Mesenchymal stem cell (in vitro differentiated cells and primary cell): Measurements from ENCODE around the gene SNCAIP.

Experiments used
- DNase-seq: peaks from one replicate; pipeline ENCODE4 v3.0.0-alpha.2; 2013
- H2AFZ ChIP-seq: one replicate; pipeline ENCODE4 v1.6.1; 2013; ENCODE audit warnings: low read depth, mild to moderate bottlenecking, control low read depth, inconsistent platforms, low read length, moderate library complexity
- H2AK5ac ChIP-seq: 2 replicates; pipeline ENCODE4 v1.6.1; 2013; ENCODE audit warnings: low read length, moderate library complexity, mild to moderate bottlenecking, inconsistent platforms; ENCODE audit not compliant: severe bottlenecking
- H2BK120ac ChIP-seq: one replicate; pipeline ENCODE4 v1.6.1; 2013; ENCODE audit warnings: low read depth, mild to moderate bottlenecking, inconsistent platforms, low read length, moderate library complexity
- H2BK12ac ChIP-seq, 2 experiments: one replicate each; pipeline ENCODE4 v1.6.1; 2013; ENCODE audit warnings: inconsistent platforms in 2 of 2, low read length in 2 of 2, mild to moderate bottlenecking in 2 of 2, moderate library complexity in 2 of 2, control low read depth in 1 of 2
- H2BK15ac ChIP-seq: one replicate; pipeline ENCODE4 v1.6.1; 2013; ENCODE audit warnings: mild to moderate bottlenecking, low read depth, inconsistent platforms; ENCODE audit not compliant: poor library complexity, severe bottlenecking
- H2BK5ac ChIP-seq: 2 replicates; pipeline ENCODE4 v1.6.1; 2013; ENCODE audit warnings: low read depth, mild to moderate bottlenecking, low read length, control low read depth, inconsistent platforms; ENCODE audit not compliant: poor library complexity, severe bottlenecking
- H3K14ac ChIP-seq, 2 experiments: one replicate each; pipeline ENCODE4 v1.6.1; 2013; ENCODE audit warnings: inconsistent platforms in 2 of 2, low read length in 2 of 2, control low read depth in 1 of 2, mild to moderate bottlenecking in 1 of 2, moderate library complexity in 1 of 2
- H3K18ac ChIP-seq, 2 experiments: one replicate each; pipeline ENCODE4 v1.6.1; 2013; ENCODE audit warnings: inconsistent platforms in 2 of 2, low read length in 2 of 2, control low read depth in 1 of 2, low read depth in 1 of 2, mild to moderate bottlenecking in 1 of 2
- H3K23ac ChIP-seq, 2 experiments: one replicate each; pipeline ENCODE4 v1.6.1; 2013; ENCODE audit warnings: inconsistent platforms in 2 of 2, low read length in 2 of 2, mild to moderate bottlenecking in 2 of 2, moderate library complexity in 2 of 2, control low read depth in 1 of 2
- H3K27ac ChIP-seq: 2 replicates; pipeline ENCODE4 v1.5.1; 2013; ENCODE audit warnings: mild to moderate bottlenecking, moderate library complexity, low read length, control low read depth, inconsistent platforms; ENCODE audit not compliant: poor library complexity, severe bottlenecking
- H3K27me3 ChIP-seq, 2 experiments: 2 replicates each; pipeline versions ENCODE4 v1.6.1 to v1.7.0; 2013; ENCODE audit warnings: low read length in 2 of 2, mild to moderate bottlenecking in 2 of 2, moderate library complexity in 2 of 2, control low read depth in 1 of 2, inconsistent platforms in 1 of 2; ENCODE audit not compliant: control insufficient read depth in 1 of 2, insufficient read depth in 1 of 2
- H3K36me3 ChIP-seq, 2 experiments: 2 replicates each; pipeline versions ENCODE4 v1.6.1 to v1.7.0; 2013; ENCODE audit warnings: low read length in 2 of 2, control low read depth in 1 of 2, inconsistent platforms in 1 of 2, low read depth in 1 of 2, mild to moderate bottlenecking in 1 of 2; ENCODE audit not compliant: insufficient read depth in 2 of 2, control insufficient read depth in 1 of 2
- H3K4ac ChIP-seq, 2 experiments: one replicate each; pipeline ENCODE4 v1.6.1; 2013; ENCODE audit warnings: inconsistent platforms in 2 of 2, low read length in 2 of 2, mild to moderate bottlenecking in 2 of 2, moderate library complexity in 2 of 2, control low read depth in 1 of 2, low read depth in 1 of 2
- H3K4me1 ChIP-seq: 2 replicates; pipeline ENCODE4 v1.6.1; 2013; ENCODE audit warnings: low read depth, low read length, control low read depth; ENCODE audit not compliant: control insufficient read depth, insufficient read depth
- H3K4me2 ChIP-seq: 2 replicates; pipeline ENCODE4 v1.6.1; 2013; ENCODE audit warnings: low read length, mild to moderate bottlenecking, inconsistent platforms; ENCODE audit not compliant: poor library complexity, severe bottlenecking
- H3K4me3 ChIP-seq, 2 experiments: 2 replicates each; pipeline versions ENCODE4 v1.5.1 to v1.7.0; 2013; ENCODE audit warnings: low read length in 2 of 2, mild to moderate bottlenecking in 2 of 2, control low read depth in 1 of 2, low read depth in 1 of 2; ENCODE audit not compliant: insufficient read depth in 1 of 2
- H3K79me1 ChIP-seq: replicated peaks from 2 replicates; pipeline ENCODE4 v1.6.1; 2013; ENCODE audit warnings: mild to moderate bottlenecking, control low read depth, low read length, inconsistent platforms; ENCODE audit not compliant: poor library complexity, severe bottlenecking
- H3K9ac ChIP-seq: 2 replicates; pipeline ENCODE4 v1.7.0; 2013; ENCODE audit warnings: mild to moderate bottlenecking, low read length, moderate library complexity
- H3K9me3 ChIP-seq: 2 replicates; pipeline ENCODE4 v1.7.0; 2013; ENCODE audit warnings: mild to moderate bottlenecking, low read length; ENCODE audit not compliant: control insufficient read depth
- H4K8ac ChIP-seq: one replicate; pipeline ENCODE4 v1.6.1; 2013; ENCODE audit warnings: inconsistent platforms, mild to moderate bottlenecking, low read length, moderate library complexity
- H4K91ac ChIP-seq: one replicate; pipeline ENCODE4 v1.6.1; 2013; ENCODE audit warnings: mild to moderate bottlenecking, low read length, inconsistent platforms
- WGBS: methylation state at CpG from one replicate; pipeline ENCODE4 v1.1.7; 2013; ENCODE audit warnings: mixed read lengths; 5-methylcytosine and 5-hydroxymethylcytosine counted together

SNCAIP gene

GRCh38 chr5:122398016-122398415 is 86.0 kb downstream of the SNCAIP start:
- Histone ChIP-seq H2AK5ac (no peak overlapping the region), H3K9ac (no peak overlapping the region), H4K91ac (no peak overlapping the region), H2BK5ac (no peak overlapping the region), H3K36me3 (no peaks in the 10 kb centered on the region), H2BK120ac (no peak overlapping the region), H2AFZ (no peak overlapping the region), H3K27me3 (no peaks in the 10 kb centered on the region), H3K4me3 (no peak overlapping the region), H3K23ac (no peak overlapping the region), H3K4me1 (no peaks in the 10 kb centered on the region), H3K4ac (no peak overlapping the region), H3K27ac (no peak overlapping the region), H4K8ac (no peak overlapping the region), H3K79me1 (no peaks in the 10 kb centered on the region), H2BK15ac (no peak overlapping the region), H3K9me3 (no peaks in the 10 kb centered on the region), H3K4me2 (no peak overlapping the region), H2BK12ac (no peak overlapping the region), H3K18ac (no peak overlapping the region), H3K14ac (no peak overlapping the region)
- no peak for DNase-seq
- WGBS: 75% methylated on average over 2 of the region's 2 CpGs

- Histone ChIP-seq H3K4me1 (no peaks in the 10 kb centered on the region), H3K23ac (no peak overlapping the region), H3K4me2 (no peak overlapping the region), H3K79me1 (no peaks in the 10 kb centered on the region), H2BK120ac (no peak overlapping the region), H4K91ac (no peak overlapping the region), H3K9me3 (no peaks in the 10 kb centered on the region), H4K8ac (no peak overlapping the region), H2BK15ac (no peak overlapping the region), H3K9ac (no peak overlapping the region), H3K4me3 (no peak overlapping the region), H3K36me3 (no peaks in the 10 kb centered on the region), H2BK12ac (no peak overlapping the region), H3K14ac (no peak overlapping the region), H3K27ac (no peak overlapping the region), H3K18ac (no peak overlapping the region), H3K4ac (no peak overlapping the region), H2BK5ac (no peak overlapping the region), H2AFZ (no peak overlapping the region), H2AK5ac (no peak overlapping the region), H3K27me3 (no peaks in the 10 kb centered on the region)
- no peak for DNase-seq
- WGBS: 100% methylated on average over 1 of the region's 1 CpG
Measured at GRCh38 chr5:122400341-122400740, 88.3 kb downstream of the SNCAIP start.

DNA sequence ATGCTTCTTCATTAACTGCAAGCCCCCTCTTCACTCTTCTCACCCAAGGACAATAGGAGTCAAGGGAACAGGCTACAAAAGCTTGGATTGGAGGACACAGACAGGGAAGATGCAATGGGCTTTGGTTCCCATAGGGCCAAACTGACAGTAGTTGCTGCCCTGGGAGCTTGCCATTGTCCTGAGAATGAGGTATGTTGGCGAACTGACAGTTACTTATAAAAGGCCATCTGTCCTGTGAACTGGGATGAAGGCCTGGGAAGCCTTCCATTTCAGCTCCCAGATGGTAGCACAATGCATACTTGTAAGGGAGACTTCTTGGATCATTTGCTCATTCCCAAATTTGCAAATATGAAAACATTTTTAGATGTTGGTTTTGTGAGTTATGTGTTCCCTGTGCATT is 88.9 kb downstream of the SNCAIP start:
- no peak overlapping the region for H2AFZ ChIP-seq
- no peak overlapping the region for H2BK15ac ChIP-seq
- H4K8ac ChIP-seq: no peak overlapping the region
- no peak overlapping the region for H3K4me2 ChIP-seq
- no peak overlapping the region for H3K4me3 ChIP-seq
- H3K18ac ChIP-seq: no peak overlapping the region
- no peak overlapping the region for H2BK120ac ChIP-seq
- H2BK12ac ChIP-seq: no peak overlapping the region
- no peaks in the 10 kb centered on the region for H3K36me3 ChIP-seq
- H3K4me1 ChIP-seq: no peaks in the 10 kb centered on the region
- no peak overlapping the region for H3K27ac ChIP-seq
- no peak overlapping the region for H3K4ac ChIP-seq
- no peak overlapping the region for H3K9ac ChIP-seq
- no peak overlapping the region for H2BK5ac ChIP-seq
- 93% methylated on average over 1 of the region's 1 CpG for WGBS
- no peak overlapping the region for H3K14ac ChIP-seq
- no peaks in the 10 kb centered on the region for H3K79me1 ChIP-seq
- no peak overlapping the region for H4K91ac ChIP-seq
- no peak overlapping the region for H3K23ac ChIP-seq
- H3K9me3 ChIP-seq: no peaks in the 10 kb centered on the region
- H3K27me3 ChIP-seq: no peaks in the 10 kb centered on the region
- DNase-seq: no peak
- H2AK5ac ChIP-seq: no peak overlapping the region

GRCh38 chr5:122401976-122402725 is 90.1 kb downstream of the SNCAIP start:
- H3K27me3 ChIP-seq: no peaks in the 10 kb centered on the region

More at GRCh38 chr5:122401976-122402725, 90.1 kb downstream of the SNCAIP start:
- no peak overlapping the region for H2BK12ac ChIP-seq
- H3K4me3 ChIP-seq: no peak overlapping the region
- no peak overlapping the region for H4K91ac ChIP-seq
- no peak overlapping the region for H3K23ac ChIP-seq
- no peak overlapping the region for H2BK15ac ChIP-seq
- no peaks in the 10 kb centered on the region for H3K4me1 ChIP-seq
- no peak overlapping the region for H3K9ac ChIP-seq
- no peak overlapping the region for H2AK5ac ChIP-seq
- no peak overlapping the region for H3K18ac ChIP-seq
- H3K4ac ChIP-seq: no peak overlapping the region
- H3K9me3 ChIP-seq: no peaks in the 10 kb centered on the region
- no peaks in the 10 kb centered on the region for H3K36me3 ChIP-seq
- H3K79me1 ChIP-seq: no peaks in the 10 kb centered on the region
- no peak overlapping the region for H2AFZ ChIP-seq
- 94% methylated on average over 2 of the region's 4 CpGs for WGBS
- no peak for DNase-seq
- no peak overlapping the region for H2BK120ac ChIP-seq
- H2BK5ac ChIP-seq: no peak overlapping the region
- no peak overlapping the region for H3K14ac ChIP-seq
- H4K8ac ChIP-seq: no peak overlapping the region
- no peak overlapping the region for H3K27ac ChIP-seq
- no peak overlapping the region for H3K4me2 ChIP-seq
